Small intestine (tissue), 16 donors: ENCODE results near the gene MYEOV. TPM values are rescaled to one million over a fixed set of nuclear protein-coding genes. Genes with fewer than 3 reads are reported as not detected.

Experiments
- DNase-seq, 2 donors: peaks; one replicate each; pipeline versions ENCODE4 v3.0.0 to v3.0.0-alpha.2; 2013
- FAIRE-seq: peaks from 2 replicates; lab custom pipeline; 2012; peaks lifted over from hg19 to GRCh38; lab: Jason Lieb, UNC
- H3K27ac ChIP-seq, 3 donors: one replicate each; pipeline ENCODE4 v1.5.1; 2013; ENCODE audit warnings: low read length in 2 of 3, mild to moderate bottlenecking in 2 of 3, control low read depth in 1 of 3, inconsistent platforms in 1 of 3, low read depth in 1 of 3, moderate library complexity in 1 of 3
- H3K27me3 ChIP-seq, 3 donors: one replicate each; pipeline ENCODE4 v1.6.1; 2013; ENCODE audit warnings: low read length in 3 of 3, inconsistent platforms in 1 of 3; ENCODE audit not compliant: control insufficient read depth in 3 of 3, insufficient read depth in 3 of 3
- H3K36me3 ChIP-seq, 3 donors: one replicate each; pipeline ENCODE4 v1.6.1; 2013; ENCODE audit warnings: low read length in 3 of 3, inconsistent platforms in 1 of 3, low read depth in 1 of 3, mild to moderate bottlenecking in 1 of 3, moderate library complexity in 1 of 3; ENCODE audit not compliant: control insufficient read depth in 3 of 3, insufficient read depth in 2 of 3
- H3K4me1 ChIP-seq, 3 donors: one replicate each; pipeline ENCODE4 v1.6.1; 2013; ENCODE audit warnings: low read length in 2 of 3, inconsistent platforms in 1 of 3, low read depth in 1 of 3, mild to moderate bottlenecking in 1 of 3, moderate library complexity in 1 of 3; ENCODE audit not compliant: control insufficient read depth in 3 of 3, insufficient read depth in 2 of 3
- H3K4me3 ChIP-seq, 3 donors: one replicate each; pipeline ENCODE4 v1.5.1; 2013; ENCODE audit warnings: low read length in 3 of 3, control low read depth in 1 of 3, inconsistent platforms in 1 of 3, low read depth in 1 of 3, mild to moderate bottlenecking in 1 of 3, moderate library complexity in 1 of 3
- H3K9me3 ChIP-seq, 2 donors: one replicate each; pipeline ENCODE4 v1.6.1; 2013; ENCODE audit warnings: low read depth in 1 of 2, low read length in 1 of 2; ENCODE audit not compliant: control insufficient read depth in 2 of 2, insufficient read depth in 1 of 2
- WGBS, 3 donors: extraction: QIAGEN DNeasy Blood & Tissue Kit; methylation state at CpG; one replicate each; pipeline ENCODE4 v1.1.7; 2013; 5-methylcytosine and 5-hydroxymethylcytosine counted together
- long read RNA-seq, 10 donors: transcript quantifications; one replicate each; lab custom pipeline, GENCODE V29; 2026
- polyA plus RNA-seq, 4 donors: library from polyadenylated mRNA; stranded (reverse) in 3 of 4; unstranded in 1 of 4; fragments of 200-250 nt in 3 of 4; fragments of 120-200 nt in 1 of 4; gene quantifications; one replicate each; pipeline versions ENCODE4 v1.2.1 to v1.2.3, GENCODE V29; 2013
- donor health status: healthy with polysubstance abuse.
- donor health status: control.
- donor health status: control.
- donor health status: Bipolar disorder and iron deficiency.
- donor health status: healthy.

MYEOV gene
- polyA plus RNA-seq: 1 to 10 TPM in 2 of 4 donors, under 1 TPM in 2; 0.12 to 3.6 (median 1.6) TPM
- long read RNA-seq, donor 1: 0 reads
- long read RNA-seq, donor 2: 0 reads
- long read RNA-seq, donor 3: 0 reads
- long read RNA-seq, donor 4: 0 reads
- long read RNA-seq, donor 5: 0 reads
- long read RNA-seq, donor 6: 0 reads
- long read RNA-seq, donor 7: 0 reads
- long read RNA-seq, donor 8: 0 reads
- long read RNA-seq, donor 9: 0 reads
- long read RNA-seq, donor 10: 0 reads

- WGBS, 3 donors: 57 to 68% (median 59%) methylated on average over 16 of the region's 16 CpGs
- Histone ChIP-seq H3K27ac (peak within 1 kb of the TSS in 2 of 3 donors; percentile 16 to 50), H3K4me3 (no peak within 1 kb of the TSS), H3K36me3 (no peaks in the 10 kb centered on the region), H3K9me3 (peaks cover 0 to 5% of the 10 kb centered on the region in 2 donors), H3K27me3 (no peaks in the 10 kb centered on the region), H3K4me1 (peaks cover 26 to 67% (median 31%) of the 10 kb centered on the region in 3 donors)
- FAIRE-seq (no peak), DNase-seq (peak; percentile 52 to 76)
Observed at GRCh38 chr11:69293819-69294505, at the start of gene MYEOV. MYEOV (plus strand) TSS chr11:69294155; CDS start chr11:69295355, 1,200 bp downstream.

DNA sequence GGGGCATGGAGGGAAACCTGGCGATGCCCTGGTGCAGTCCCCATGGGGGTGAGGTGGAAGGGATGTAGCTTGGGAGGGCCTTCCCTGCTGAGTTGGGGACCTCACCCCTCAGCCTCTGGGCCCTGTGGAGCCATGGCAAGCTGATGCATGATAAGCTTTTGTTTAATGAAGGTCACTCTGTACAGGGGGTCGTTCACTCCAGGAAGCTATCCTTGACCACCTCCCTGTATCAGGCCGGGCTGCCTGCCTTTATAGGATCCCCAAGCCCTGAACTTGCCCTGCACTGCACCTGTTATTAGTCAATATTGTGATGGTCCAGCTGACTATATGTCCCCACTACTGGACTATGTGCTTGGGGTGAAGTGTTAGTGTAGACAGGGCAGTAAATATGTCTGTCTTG lies 49.7 kb upstream of the MYEOV start:
- Histone ChIP-seq H3K9me3 (peaks cover 0 to 7% of the 10 kb centered on the region in 2 donors), H3K27me3 (peaks cover 0 to 2% (median 0%) of the 10 kb centered on the region in 3 donors), H3K36me3 (no peaks in the 10 kb centered on the region), H3K4me1 (peaks cover 0 to 7% (median 0%) of the 10 kb centered on the region in 3 donors), H3K27ac (no peak overlapping the region), H3K4me3 (no peak overlapping the region)
- FAIRE-seq (no peak), DNase-seq (no peak)
- WGBS, 3 donors: 82 to 96% (median 94%) methylated on average over 3 of the region's 3 CpGs

- DNase-seq (no peak), FAIRE-seq (no peak)
- WGBS, 3 donors: 69 to 79% (median 79%) methylated on average over 2 of the region's 2 CpGs
- H3K27ac ChIP-seq: no peak overlapping the region
- H3K36me3 ChIP-seq: no peaks in the 10 kb centered on the region
- no peak overlapping the region for H3K4me3 ChIP-seq
- H3K9me3 ChIP-seq: peaks cover 0 to 7% of the 10 kb centered on the region in 2 donors
- H3K27me3 ChIP-seq: peaks cover 0 to 2% (median 0%) of the 10 kb centered on the region in 3 donors
- H3K4me1 ChIP-seq: peaks cover 0 to 9% (median 0%) of the 10 kb centered on the region in 3 donors
Observed at GRCh38 chr11:69245041-69245440, 48.9 kb upstream of the MYEOV start.

GRCh38 chr11:69245491-69246345 lies 48.2 kb upstream of the MYEOV start:
- H3K27ac ChIP-seq: no peak overlapping the region
- no peaks in the 10 kb centered on the region for H3K36me3 ChIP-seq
- H3K9me3 ChIP-seq: peaks cover 0 to 7% of the 10 kb centered on the region in 2 donors
- no peak for DNase-seq
- H3K4me1 ChIP-seq: peaks cover 0 to 9% (median 0%) of the 10 kb centered on the region in 3 donors
- H3K4me3 ChIP-seq: no peak overlapping the region
- FAIRE-seq: no peak
- H3K27me3 ChIP-seq: peaks cover 0 to 2% (median 0%) of the 10 kb centered on the region in 3 donors
- WGBS, 3 donors: 78 to 83% (median 83%) methylated on average over 16 of the region's 16 CpGs

DNA sequence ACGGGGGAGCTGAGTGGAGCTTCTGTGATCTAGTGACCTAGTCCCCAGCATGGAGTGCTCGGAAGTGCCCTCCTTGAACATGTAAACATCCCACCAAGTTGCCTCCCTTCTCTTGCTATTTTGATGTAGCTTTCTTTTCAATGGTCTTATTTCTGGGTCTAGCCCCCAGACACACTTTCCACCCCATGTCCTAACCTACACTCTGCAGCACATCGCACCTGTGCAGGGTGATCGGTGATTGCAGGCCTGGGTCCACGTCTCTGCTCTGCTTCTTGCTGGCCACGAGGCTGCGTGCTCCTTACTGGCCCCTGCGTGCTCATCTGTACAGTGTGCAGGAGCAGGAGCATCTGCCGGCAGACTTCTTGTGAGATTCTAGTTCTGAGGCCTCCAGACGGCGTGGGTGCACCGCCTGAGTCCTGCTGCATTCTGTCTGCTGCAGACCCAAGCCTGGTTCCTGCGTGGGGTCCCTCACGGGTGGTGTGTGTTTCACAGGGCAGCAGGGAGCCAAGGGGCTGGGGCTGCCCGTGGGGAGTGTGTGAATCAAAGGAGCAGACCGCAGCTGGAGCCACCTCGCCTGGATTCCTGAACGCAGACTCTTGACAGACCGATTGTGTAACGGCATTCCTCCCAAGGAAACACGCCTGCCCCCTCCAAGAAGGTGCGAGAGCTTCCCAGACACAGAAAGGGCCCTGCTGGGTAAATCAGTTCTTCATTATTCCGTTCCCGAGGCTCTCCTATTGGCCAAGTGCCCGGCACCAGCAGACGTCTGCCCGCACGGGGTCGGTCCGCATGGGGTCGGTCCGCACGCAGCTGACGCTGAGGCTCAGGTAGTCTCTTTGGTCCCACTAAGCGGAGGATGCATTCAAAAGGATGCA lies 44.4 kb upstream of the MYEOV start:
- Histone ChIP-seq H3K27me3 (peaks cover 0 to 3% (median 0%) of the 10 kb centered on the region in 3 donors), H3K27ac (no peak overlapping the region), H3K36me3 (no peaks in the 10 kb centered on the region), H3K4me1 (peaks cover 0 to 9% (median 0%) of the 10 kb centered on the region in 3 donors), H3K4me3 (no peak overlapping the region), H3K9me3 (peaks cover 0 to 11% of the 10 kb centered on the region in 2 donors)
- WGBS, 3 donors: 68 to 73% (median 72%) methylated on average over 35 of the region's 35 CpGs
- FAIRE-seq: no peak
- DNase-seq: no peak

DNA sequence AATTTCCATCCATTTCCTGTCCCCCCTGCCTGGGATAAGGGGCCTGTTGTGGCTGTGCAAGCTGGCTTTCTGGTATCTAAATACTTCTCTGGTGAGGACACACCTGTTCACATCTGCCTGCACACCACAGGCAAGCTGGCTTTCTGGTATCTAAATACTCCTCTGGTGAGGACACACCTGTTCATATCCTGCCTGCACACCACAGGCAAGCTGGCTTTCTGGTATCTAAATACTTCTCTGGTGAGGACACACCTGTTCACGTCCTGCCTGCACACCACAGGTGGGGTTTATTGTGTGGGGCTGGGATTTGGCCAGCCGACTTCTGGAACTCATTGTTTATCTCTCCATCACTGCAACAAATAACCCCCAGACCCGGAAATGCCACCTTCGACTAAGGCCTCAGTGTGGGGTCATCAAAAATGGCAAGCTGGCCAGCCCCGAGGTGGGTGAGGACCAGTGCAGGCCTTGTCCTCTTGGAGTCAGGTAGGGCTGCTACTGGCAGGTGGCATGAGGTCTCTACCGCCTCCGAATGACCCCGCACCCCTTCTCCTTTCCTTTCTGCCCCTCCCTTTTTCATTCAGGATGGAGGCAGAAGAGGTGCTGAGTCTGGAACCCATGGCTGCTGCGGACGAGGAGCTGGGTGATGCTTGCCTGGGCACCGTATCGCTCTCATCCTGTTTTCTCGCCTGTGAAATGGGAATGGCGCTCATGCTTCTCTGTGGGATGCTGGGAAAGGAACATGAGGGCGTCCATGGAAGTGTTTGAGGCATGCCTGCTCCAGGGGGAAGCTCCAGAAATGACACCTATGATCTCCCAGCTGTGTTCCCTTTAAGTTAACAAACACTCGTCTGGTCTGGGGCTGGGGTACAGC lies 43.5 kb upstream of the MYEOV start:
- no peak overlapping the region for H3K4me3 ChIP-seq
- 67 to 79% (median 73%) methylated on average over 16 of the region's 16 CpGs for WGBS, 3 donors
- FAIRE-seq: no peak
- H3K36me3 ChIP-seq: no peaks in the 10 kb centered on the region
- no peak overlapping the region for H3K27ac ChIP-seq
- peaks cover 0 to 11% of the 10 kb centered on the region in 2 donors for H3K9me3 ChIP-seq
- DNase-seq: peak in 1 of 2 donors; percentile 12
- H3K27me3 ChIP-seq: peaks cover 0 to 3% (median 0%) of the 10 kb centered on the region in 3 donors
- peaks cover 0 to 9% (median 0%) of the 10 kb centered on the region in 3 donors for H3K4me1 ChIP-seq

DNA sequence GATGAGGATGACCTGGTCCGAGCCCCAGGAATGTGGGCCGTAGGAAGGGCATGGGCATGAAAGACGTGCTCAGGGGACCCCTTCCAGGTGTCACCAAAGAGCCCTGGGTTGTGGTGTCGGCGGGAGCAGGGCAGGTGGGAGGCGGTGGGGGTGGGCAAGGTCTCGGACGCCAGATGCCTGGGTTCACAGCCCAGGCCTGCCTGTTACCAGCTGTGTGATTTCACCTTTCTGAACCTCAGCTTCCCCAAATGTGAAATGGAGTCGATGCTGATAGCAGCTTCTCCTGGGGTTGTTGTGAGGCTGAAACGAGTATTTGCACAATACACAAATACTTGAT lies 42.9 kb upstream of the MYEOV start:
- Histone ChIP-seq H3K9me3 (peaks cover 0 to 11% of the 10 kb centered on the region in 2 donors), H3K27ac (no peak overlapping the region)
- no peak for DNase-seq

More for the DNA sequence above, 42.9 kb upstream of the MYEOV start:
- 85 to 92% (median 89%) methylated on average over 10 of the region's 10 CpGs for WGBS, 3 donors
- peaks cover 0 to 2% (median 0%) of the 10 kb centered on the region in 3 donors for H3K27me3 ChIP-seq
- no peaks in the 10 kb centered on the region for H3K36me3 ChIP-seq
- H3K4me1 ChIP-seq: peaks cover 0 to 7% (median 0%) of the 10 kb centered on the region in 3 donors
- FAIRE-seq: no peak
- no peak overlapping the region for H3K4me3 ChIP-seq
